ENCODE measurements around the gene MAPKAP1. TPM values are rescaled to one million over a fixed set of nuclear protein-coding genes. Genes with fewer than 3 reads are reported as not detected.

MAPKAP1 gene
- total RNA-seq, 4 donors from 2014 or later: 57.6 to 70.2 (median 68.7) TPM

DNA sequence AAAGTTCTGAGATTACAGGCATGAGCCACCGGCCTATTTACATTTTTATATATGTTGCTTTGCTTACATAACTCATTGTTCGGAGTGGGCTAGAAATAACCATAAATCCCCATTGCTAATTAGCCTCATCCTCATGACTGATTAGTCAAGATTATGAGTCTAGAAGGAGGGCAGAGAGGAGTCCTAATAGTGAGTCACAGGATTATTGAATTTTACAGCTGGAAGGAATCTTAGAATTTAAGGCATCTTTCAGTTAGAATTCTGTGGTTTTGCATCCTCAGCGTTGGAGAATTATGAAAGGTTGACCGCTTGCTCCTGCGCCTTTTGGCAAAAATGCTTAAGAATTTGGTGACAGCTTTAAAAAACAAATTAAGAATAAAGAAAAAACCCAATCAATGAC, 37.6 kb upstream of the MAPKAP1 start:
- Histone ChIP-seq H3K4me1 (peaks cover 22% of the 10 kb centered on the region), H3K27me3 (no peaks in the 10 kb centered on the region), H3K36me3 (no peaks in the 10 kb centered on the region), H3K9me3 (no peaks in the 10 kb centered on the region), H3K27ac (no peak overlapping the region), H3K4me3 (no peak overlapping the region)
- TF ChIP-seq POLR2AphosphoS5 (IDR thresholded peaks at IDR 0.05) (no peak), EP300 (IDR thresholded peaks at IDR 0.05) (no peak), POLR2A (IDR thresholded peaks at IDR 0.05) (no peak)
- TF ChIP-seq, protein P1, sequence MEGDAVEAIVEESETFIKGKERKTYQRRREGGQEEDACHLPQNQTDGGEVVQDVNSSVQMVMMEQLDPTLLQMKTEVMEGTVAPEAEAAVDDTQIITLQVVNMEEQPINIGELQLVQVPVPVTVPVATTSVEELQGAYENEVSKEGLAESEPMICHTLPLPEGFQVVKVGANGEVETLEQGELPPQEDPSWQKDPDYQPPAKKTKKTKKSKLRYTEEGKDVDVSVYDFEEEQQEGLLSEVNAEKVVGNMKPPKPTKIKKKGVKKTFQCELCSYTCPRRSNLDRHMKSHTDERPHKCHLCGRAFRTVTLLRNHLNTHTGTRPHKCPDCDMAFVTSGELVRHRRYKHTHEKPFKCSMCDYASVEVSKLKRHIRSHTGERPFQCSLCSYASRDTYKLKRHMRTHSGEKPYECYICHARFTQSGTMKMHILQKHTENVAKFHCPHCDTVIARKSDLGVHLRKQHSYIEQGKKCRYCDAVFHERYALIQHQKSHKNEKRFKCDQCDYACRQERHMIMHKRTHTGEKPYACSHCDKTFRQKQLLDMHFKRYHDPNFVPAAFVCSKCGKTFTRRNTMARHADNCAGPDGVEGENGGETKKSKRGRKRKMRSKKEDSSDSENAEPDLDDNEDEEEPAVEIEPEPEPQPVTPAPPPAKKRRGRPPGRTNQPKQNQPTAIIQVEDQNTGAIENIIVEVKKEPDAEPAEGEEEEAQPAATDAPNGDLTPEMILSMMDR (IDR thresholded peaks at IDR 0.05): no peak
- no peak for DNase-seq (ENCODE audit: low spot score in 2 of 2)
- 83% methylated on average over 5 of the region's 5 CpGs for WGBS

DNA sequence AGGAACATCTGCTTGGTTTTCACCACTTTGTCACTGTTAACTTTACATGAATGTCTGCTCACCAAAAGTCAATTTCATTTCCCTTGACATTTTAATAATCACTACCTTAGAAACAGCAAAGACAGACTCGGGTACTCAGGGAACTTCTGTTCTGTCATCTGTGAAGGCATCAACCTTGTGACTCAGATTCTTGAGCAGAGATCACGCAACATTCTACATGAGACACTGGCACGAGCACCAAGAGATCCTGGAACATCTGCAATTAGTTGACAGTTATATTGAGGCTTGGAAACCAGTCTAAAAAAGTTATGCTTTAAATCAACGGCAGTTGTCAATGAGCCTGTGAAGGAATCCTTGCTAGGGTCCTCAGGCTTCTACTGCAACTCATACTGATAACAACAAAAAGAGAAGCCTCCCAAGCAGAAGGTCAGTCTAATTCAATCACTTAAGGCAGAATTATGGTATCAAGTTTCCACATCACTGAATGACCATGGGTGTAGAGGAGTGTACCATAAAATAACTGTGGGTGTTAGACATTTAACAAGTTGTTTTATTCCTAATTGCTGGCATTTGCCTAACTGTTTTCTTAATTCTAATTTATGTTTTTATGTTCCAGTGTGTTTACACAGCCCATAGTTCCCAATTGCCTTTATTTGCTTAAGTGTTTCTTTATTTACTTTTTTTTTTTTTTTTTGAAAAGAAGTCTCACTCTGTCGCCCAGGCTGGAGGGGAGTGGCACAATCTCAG, 36.8 kb upstream of the MAPKAP1 start:
- Histone ChIP-seq H3K9me3 (no peaks in the 10 kb centered on the region), H3K36me3 (no peaks in the 10 kb centered on the region), H3K27ac (no peak overlapping the region), H3K4me3 (no peak overlapping the region), H3K27me3 (no peaks in the 10 kb centered on the region), H3K4me1 (peaks cover 15% of the 10 kb centered on the region)
- 55% methylated on average over 5 of the region's 5 CpGs for WGBS
- DNase-seq (ENCODE audit: low spot score in 2 of 2): no peak
- TF ChIP-seq, protein P1 (IDR thresholded peaks at IDR 0.05): no peak
- no peak for TF ChIP-seq POLR2A (IDR thresholded peaks at IDR 0.05)
- no peak for TF ChIP-seq EP300 (IDR thresholded peaks at IDR 0.05)
- no peak for TF ChIP-seq POLR2AphosphoS5 (IDR thresholded peaks at IDR 0.05)

DNA sequence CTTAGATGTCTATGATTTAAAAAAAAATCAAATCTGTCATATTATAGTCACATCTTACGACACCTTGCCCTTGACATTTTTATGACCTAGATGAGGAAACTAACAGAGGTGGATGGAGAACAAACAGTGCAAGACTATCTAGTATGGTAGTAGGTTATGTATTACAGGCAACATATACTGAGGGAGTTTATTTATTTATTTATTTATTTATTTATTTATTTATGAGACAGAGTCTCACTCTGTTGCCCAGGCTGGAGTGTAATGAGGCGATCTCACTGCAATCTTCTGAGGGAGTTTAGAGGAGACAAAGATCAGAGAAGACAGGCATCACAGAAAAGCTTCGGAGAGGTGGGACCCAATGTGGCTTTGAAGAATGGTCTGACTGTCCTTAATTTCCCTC, 35.6 kb upstream of the MAPKAP1 start:
- no peak overlapping the region for H3K27ac ChIP-seq
- peaks cover 12% of the 10 kb centered on the region for H3K4me1 ChIP-seq
- no peak overlapping the region for H3K4me3 ChIP-seq
- no peak for TF ChIP-seq POLR2A (IDR thresholded peaks at IDR 0.05)
- TF ChIP-seq, protein P1 (IDR thresholded peaks at IDR 0.05): no peak
- TF ChIP-seq POLR2AphosphoS5 (IDR thresholded peaks at IDR 0.05): no peak
- no peak for TF ChIP-seq EP300 (IDR thresholded peaks at IDR 0.05)
- 91% methylated on average over 3 of the region's 3 CpGs for WGBS
- no peak for DNase-seq (ENCODE audit: low spot score in 2 of 2)
- no peaks in the 10 kb centered on the region for H3K9me3 ChIP-seq
- no peaks in the 10 kb centered on the region for H3K36me3 ChIP-seq
- H3K27me3 ChIP-seq: no peaks in the 10 kb centered on the region

DNA sequence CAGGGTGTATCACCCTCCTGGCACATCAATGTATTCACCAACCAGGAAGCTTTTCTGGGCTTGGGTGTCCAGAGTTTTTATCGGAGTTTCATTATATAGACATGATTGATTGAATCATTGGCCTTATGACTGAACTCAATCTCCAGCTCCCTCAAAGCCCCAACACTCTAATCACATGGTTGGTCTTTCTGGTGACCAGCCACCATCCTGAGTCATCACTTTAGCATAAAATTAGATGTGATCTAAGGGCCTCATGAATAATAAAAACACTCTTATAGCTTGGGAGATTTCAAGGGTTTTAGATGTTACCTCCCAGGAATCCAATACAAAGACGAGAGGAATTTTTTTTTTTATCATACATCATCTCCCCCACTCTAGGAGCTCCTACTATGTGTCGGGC, 32.4 kb upstream of the MAPKAP1 start:
- DNase-seq (ENCODE audit: low spot score in 2 of 2): no peak
- Histone ChIP-seq H3K4me3 (no peak overlapping the region), H3K9me3 (no peaks in the 10 kb centered on the region), H3K4me1 (no peaks in the 10 kb centered on the region), H3K27ac (no peak overlapping the region), H3K27me3 (no peaks in the 10 kb centered on the region), H3K36me3 (no peaks in the 10 kb centered on the region)
- TF ChIP-seq POLR2A (IDR thresholded peaks at IDR 0.05) (no peak), POLR2AphosphoS5 (IDR thresholded peaks at IDR 0.05) (no peak), EP300 (IDR thresholded peaks at IDR 0.05) (no peak)
- TF ChIP-seq, protein P1 (IDR thresholded peaks at IDR 0.05): no peak
- WGBS: 83% methylated on average over 3 of the region's 3 CpGs

DNA sequence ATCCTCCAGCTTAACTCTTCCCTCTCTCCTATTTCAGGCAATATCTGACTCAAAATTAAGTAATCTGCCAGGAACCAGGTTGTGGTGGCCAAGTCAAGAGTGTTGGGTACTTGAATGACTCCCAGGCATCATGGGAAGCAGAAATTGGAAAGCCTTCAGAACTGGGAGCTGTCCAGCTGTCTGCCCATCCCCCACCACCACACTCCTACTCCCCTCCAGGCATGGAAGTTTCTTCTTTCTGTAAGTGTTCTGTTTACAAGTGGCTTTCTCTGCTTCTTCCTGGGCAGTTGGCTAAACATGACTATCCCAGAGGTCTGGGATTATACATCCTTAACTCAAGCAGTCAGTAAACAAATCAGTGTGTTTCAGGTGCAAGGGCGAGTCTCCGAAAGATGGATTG, 25.6 kb upstream of the MAPKAP1 start:
- H3K36me3 ChIP-seq: no peaks in the 10 kb centered on the region
- no peaks in the 10 kb centered on the region for H3K4me1 ChIP-seq
- TF ChIP-seq, protein P1 (IDR thresholded peaks at IDR 0.05): no peak
- TF ChIP-seq POLR2A (IDR thresholded peaks at IDR 0.05): no peak
- no peaks in the 10 kb centered on the region for H3K9me3 ChIP-seq
- DNase-seq (ENCODE audit: low spot score in 2 of 2): no peak
- H3K27me3 ChIP-seq: no peaks in the 10 kb centered on the region
- no peak overlapping the region for H3K27ac ChIP-seq
- WGBS: 92% methylated on average over 2 of the region's 2 CpGs
- H3K4me3 ChIP-seq: no peak overlapping the region

All from suprapubic skin (tissue), 4 donors.